Glomerular visceral epithelial cell (primary cell): ENCODE results near the gene AKAP10.
"Not testable (repeated sequence)": the region's sequence is repeated elsewhere in the genome, so short reads cannot be mapped to it uniquely, and the experiment has no call there.

Experiments used
- DNase-seq: peaks from one replicate; pipeline ENCODE4 v3.0.0-alpha.2; 2016; ENCODE audit errors: extremely low spot score

Gene AKAP10

DNA sequence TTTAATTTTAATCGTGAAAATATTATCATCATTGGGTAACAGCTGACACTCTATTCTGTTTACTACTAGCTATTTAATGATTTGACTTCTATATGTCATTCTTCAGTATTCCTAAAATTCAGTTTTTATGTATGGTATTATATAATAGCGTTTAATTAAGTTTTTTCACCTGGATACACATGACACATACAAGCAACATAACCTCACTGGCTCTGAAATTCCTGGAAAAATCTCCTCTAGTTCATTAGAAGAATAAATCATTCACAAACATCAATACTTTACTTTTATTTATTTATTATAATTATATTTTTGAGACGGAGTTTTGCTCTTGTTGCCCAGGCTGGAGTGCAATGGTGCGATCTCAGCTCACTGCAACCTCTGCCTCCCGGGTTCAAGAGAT, 44.0 kb downstream of the AKAP10 start:
- no peak for DNase-seq

DNA sequence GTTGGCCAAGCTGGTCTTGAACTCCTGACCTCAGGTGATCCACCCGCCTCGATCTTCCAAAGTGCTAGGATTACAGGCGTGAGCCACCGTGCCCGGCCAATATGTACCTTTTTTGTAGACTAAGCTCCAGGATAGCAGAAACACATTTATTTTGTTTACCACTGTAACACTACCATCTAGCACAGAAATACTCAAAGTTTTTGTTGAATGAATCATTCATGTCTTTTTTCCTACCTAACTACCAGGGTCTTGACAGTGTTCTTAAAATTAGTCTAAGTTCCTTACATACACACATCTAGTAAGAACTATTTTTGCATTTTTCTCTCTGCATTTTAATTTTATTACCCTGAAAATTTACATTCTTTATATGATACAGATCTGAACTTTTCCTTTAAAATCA, 44.4 kb downstream of the AKAP10 start:
- DNase-seq, result no peak

DNA sequence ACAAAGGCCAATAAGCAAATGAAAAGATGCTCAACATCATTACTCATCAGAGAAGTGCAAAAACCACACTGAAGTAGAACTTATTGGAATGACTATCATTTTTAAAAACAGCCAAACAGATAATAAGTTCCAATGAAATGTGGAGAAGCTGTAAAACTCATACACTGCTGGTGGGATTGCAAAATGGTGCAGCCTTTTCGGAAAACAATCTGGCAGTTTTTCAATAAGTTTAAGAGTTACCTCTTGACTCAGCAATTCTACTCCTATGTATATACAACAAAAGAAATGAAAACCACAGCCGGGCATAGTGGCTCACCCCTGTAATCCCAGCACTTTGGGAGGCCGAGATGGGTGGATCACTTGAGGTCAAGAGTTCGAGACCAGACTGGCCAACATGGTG, 49.3 kb downstream of the AKAP10 start:
- no peak for DNase-seq

DNA sequence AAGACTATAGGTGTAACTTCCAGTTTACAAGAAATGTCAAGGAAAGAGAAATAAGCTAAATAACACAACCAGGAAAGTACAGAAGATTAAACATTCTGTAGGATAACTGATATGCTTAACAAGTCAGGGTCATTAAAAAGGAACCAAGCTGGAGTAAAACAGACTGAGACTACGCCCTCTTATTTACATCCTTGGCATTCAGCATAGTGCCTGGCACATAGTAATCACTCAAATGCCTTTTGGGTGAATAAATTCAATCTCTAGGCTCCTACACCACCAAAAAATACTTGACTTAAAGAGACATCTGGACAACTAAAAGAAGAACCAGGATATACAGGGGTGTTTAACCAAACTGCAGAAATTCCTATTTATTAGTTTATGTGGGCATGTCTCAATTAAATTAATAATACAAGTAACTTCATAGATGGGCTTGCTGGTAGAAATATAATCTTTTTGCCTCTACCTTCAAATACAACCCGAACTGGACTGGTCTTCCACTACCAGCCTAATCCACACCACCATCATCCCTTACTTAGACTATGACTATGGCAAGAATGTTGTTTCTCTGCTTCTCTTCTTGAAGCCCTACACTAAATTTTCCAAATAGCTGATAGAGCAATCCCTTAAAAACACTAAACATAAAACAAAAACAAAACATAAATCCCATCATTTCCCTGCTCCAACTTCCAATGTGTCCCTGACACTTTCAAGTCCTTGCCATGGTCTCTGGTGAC, 62.2 kb downstream of the AKAP10 start:
- no peak for DNase-seq

DNA sequence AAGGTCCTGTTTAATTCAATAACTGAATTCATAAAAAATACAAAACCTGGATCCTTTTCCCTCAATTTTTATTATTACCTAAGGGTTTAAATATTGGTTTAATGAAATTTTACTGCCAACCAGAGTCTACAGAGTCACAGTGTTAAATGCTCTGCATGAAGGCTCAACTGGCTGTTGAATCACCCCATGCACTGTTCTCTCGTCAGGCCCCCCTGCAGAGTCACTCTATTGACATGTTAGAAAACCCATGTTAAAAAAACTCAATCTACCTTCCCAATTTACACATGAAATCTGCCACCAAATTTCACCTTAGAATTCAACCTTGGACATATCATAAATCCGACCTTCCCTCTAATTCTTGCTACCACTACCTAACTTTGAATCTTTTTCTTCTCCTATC, 66.6 kb downstream of the AKAP10 start:
- DNase-seq, result no peak

DNA sequence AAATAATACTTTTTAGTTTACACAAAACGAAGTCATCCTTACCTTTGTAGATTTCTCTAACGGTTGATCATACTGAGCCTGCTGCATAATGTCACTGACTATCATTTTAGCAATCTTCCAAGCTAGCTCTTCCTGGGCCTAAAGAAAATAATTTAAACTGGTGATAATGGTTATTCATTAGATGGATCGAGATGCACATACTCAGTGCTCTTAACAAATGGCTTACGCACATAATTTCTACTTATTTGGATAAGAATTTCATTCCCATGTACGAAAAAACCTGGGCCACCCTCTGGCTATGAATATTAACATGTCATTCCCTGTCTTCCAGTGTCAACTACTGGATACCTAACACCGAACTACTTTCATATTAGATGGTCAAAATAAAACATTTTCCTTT, 68.5 kb downstream of the AKAP10 start:
- DNase-seq, result no peak

DNA sequence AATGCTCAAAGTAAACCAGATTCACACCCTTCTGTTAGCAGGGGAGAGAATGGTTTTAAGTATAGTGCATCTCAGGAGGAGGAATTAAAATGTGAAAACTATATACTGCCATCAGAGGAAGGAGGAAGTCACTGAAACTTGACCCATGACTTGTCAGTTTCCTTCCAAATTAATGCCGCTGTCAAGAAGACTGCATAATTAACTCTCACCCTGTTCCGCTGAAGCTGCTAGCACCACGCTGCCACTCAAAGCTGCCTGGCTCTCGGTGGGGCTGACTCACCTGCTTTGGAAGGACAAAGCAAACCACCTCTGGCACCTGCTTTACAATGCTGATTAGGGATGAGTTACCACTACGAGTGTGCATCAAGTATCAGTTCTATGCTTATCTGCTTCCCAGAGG, 72.1 kb downstream of the AKAP10 start:
- DNase-seq, result no peak

DNA sequence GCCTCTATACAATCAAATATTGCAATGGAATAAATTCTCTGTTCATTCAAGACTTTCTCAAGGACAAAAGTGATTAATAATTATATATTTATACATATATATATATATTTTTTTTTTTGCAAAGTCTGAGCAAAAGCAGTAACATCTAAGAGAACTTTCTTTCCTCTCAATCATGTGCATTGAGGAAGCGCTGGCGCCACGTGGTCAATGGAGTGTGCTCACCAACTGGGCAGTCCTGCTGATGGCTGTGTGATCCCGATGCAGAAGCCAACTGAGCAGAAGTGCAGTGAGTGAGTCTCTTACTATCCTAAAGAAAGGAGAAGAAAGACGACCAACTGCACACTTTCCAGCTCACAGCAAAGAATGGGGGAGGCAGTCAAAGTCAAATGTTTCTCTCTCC, 72.7 kb downstream of the AKAP10 start:
- DNase-seq, result no peak

DNA sequence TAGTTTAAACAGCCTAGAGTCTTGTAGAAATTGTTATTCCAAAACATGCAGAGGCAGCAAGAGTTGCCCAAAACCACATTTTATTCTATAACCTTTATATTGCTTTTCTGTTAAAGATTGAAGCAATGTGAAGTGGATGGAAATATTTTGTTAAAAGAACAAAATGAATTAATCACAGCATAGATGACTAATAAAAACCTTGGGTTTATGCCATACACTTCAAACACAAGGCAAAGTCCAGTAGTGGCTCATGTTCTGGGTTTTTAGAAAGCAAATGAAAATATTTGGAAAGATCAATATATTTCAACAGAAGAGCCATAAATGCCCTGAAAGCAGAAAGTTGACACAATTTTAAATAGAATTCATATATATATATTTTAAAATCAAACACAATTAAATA, 73.2 kb downstream of the AKAP10 start:
- DNase-seq, result no peak

DNA sequence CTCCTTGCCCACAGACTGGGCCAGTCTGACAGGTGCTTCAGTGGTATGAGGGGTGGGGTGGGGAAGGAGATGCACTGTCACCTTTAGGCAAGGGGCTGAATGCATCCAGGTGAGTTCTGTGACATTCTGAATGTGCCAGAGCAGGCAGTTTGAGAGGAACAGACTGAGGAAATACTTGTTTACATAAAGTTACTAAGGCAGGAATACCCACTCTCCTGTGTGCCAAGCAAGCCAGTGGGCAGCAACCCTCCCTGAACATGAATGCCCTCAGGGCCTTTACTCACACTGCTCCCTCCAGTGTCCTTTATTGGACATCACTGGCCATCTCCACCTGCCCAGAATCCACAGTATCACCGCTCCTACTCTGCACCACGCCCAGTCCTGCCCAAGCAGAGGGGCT, 76.8 kb downstream of the AKAP10 start:
- DNase-seq, result no peak

DNA sequence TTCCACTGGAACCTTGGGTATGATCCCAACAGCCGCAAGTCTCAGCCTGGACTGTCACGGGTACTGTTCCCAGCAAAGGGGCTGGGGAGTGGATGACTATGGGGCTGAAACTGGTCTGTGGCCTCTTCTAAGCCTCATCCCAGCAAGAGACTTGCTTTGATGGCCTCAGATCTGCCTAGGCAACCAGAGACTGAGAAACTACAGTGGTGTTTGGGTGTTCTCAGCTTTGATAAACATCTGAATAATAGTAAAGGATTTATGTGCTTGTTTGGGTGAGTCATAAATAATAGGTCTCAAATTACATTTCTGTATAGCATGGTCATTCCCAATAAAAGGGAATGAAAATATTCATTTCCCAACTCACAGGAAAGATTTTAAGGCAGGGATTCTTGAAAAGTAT, 79.7 kb downstream of the AKAP10 start:
- DNase-seq, result no peak

DNA sequence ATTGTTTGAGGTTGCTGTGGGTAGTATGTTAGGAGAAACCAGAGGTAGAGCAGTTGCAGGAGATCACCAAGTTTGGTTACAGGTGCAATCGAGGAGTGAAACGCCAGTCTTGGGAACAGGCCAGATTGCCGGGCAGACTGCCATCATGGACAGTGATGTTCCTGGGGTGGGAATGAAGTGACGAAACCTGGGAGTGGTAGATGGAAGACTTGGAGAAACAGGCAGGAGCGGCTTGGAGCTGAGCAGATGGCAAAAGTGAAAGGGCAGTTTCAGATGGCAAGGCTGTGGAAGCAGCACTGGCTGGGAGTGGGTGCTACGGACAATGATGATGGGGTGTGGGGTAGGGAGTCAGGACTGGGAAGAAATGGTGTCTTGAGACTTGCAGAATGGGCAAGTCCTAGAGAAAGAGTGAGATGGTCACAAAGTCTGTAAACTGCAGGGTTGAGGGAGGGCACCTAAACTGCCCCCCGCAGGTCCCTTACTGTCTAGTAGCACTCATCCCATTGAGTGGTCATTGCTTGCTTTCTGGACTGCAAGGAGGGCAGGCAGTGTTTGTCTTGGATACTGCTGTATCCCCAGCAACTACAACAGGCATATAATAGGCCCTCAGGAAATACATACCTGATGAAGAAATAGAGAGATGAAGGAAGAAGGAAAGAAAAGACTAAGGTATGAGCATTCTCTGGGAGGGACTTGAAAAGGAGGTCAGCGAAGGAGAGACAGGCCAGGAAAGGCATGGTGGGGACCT, 80.4 kb downstream of the AKAP10 start:
- DNase-seq, result no peak

DNA sequence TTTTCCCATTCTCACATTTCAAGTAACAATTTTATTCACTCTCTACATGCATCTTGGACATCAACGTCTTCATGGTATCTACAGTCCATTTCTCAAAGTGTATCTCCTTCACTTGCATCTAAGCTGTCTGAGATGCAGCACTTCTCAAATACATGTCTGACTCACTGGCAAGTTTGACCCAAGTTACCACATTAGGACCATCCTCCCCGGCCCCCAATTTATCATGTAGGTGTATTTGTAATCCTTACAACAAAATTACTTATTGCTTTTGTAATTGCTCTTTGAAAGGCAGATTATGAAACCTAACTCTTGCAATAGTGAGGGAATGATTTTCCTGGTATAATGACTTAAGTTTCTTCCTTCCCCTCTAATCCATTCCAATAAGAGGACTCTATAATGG, 80.9 kb downstream of the AKAP10 start:
- DNase-seq, result no peak

DNA sequence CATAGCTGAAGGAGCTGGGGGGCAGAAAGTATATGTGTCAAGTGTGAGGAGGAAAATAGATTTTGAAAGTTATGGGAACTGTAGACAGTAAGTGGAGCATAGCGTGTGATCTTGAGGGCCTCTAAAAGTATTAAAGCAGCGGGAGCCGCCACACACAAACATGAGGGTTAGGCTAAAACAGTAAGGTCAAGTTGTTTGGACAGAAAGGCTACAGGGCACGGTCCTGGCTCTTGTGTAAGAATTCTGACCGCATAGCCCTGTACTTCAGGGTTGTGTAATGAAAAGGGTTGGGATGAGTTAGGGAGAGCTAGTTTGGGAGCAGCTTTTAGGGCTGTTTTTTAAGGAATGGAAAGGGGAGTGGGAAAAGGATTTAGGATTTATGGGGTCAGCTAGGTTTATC, 87.1 kb downstream of the AKAP10 start:
- not testable (repeated sequence) for DNase-seq

DNA sequence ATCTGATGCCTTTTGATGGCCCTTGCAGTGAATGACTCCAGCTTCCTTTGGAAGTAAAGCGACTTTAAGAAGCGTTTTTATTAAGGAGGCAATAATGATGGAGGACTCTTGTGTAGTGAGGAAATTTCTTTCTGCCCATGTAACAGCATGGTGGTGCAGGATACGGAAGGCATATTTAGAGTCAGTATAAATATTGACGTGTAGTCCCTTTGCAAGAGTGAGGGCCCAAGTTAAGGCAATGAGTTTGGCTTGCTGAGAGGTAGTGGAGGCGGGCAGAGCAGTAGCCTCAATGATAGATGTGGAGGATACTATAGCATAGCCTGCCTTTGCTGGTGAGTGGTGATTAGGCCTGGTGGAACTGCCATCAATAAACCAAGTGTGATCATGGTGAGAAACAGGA, 87.6 kb downstream of the AKAP10 start:
- not testable (repeated sequence) for DNase-seq

DNA sequence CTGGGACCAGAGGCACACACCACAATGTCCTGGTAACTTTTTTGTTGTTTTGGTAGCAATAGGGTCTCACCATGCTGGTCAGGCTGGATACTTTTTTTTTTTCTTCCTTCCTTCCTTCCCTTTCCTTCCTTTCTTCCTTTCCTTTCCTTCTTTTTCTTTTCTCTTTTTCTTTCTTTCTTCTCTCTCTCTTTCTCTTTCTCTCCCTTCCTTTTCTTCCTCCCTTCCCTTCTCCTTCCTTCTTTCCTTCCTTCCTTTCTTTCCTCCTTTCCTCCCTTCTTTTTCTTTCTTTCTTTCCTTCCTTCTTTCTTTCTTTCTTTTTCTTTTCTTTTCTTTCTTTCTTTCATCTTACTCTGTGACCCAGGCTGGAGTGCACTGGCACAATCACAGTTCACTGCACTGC, 91.5 kb downstream of the AKAP10 start:
- no peak for DNase-seq

DNA sequence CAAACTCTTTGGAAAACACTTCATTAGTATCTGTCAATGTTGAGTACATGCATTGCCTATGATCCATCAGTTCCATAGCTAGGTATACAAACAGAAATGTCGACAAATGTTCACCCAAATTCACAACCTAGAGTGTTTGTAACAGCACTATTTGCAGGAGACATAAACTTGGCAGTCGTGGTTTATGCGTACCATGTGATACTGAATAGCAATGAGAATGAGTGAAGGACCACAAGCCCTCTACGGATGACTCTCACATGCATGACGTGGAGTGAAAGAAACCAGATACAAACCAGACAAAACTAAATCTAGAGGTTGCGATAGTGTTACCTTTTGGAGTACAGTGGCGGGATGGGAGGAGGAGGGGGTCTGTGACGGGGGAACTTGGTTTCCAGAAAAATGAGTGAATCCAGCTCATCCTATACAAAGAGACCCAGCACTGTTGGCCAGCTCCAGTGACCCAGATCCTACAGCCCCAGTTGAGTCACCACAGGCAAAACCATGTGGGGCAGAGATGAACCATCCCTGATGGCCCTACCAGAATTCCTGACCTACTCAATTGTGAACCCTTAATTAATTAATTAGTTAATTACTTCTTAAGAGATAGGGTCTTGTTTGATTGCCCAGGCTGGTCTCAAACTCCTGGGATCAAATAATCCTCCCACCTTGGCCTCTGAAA, 94.0 kb downstream of the AKAP10 start:
- no peak for DNase-seq

DNA sequence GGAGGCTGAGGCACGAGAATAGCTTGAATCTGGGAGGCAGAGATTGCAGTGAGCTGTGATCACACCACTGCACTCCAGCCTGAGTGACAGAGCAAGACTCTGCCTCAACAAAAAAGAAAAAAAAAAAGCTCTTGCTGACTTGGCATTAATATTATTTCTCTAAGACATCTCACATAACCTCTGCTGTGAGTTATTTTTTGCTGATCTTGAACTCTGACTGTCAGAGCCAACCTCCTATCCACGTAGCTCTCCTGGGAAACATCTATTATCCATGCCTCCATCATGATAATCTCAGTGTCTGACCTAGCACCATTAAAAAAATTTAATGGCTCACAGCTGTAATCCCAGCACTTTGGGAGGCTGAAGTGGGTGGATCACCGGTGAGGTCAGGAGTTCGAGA, 97.2 kb downstream of the AKAP10 start:
- DNase-seq, result no peak

DNA sequence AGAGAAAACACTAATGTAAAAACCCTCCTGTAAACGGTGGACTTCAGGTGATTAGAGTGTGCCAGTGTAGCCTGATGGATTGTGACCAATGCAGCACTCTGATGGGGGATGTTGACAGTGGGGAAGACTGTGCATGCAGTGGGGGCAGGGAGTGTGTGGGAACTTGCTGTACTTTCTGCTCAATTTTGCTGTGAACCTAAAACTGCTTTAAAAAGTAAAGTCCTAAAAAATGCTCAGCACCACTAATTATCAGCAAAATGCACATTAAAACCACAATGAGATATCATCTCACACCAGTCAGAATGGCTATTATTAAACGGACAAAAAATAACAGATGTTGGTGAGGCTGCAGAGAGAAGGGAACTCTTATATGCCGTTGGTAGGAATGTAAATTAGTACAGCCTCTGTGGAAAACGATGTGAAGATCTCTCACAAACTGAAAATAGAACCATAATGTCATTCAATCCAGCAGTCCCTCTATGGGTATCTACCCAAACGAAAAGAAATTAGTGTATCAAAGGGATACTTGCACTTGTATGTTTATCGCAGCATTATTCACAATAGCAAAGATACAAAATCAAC, 100.2 kb downstream of the AKAP10 start:
- no peak for DNase-seq

DNA sequence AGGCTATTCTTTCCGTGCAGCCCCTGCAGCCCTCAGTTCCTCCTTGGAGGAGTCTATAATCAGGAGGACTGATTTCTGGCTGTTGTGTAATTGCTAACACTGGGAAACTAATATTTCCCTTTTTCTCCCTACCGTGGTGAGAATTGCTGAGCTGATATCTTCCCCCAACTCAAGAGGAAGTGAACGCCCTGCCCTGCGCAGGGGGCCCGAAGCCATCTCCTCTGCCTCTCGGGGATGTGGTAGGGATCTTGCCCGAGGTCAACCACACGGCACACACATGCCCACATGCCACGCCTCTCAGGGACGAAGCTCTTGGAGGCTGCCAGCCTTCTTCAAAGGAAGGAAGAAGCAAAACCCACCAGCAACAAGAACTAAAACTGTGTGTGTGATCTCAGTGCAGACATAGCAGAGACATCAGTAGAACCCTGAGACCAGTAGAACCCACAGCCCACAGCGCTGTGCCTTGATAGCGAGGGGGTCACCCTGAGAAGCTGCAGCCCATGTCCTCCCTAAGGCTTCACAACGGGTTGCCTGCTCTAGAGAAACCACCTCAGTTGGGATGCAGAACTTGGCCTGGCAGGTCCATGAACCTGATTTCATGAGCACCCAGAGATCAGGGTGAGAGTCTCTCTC, 101.0 kb downstream of the AKAP10 start:
- no peak for DNase-seq

DNA sequence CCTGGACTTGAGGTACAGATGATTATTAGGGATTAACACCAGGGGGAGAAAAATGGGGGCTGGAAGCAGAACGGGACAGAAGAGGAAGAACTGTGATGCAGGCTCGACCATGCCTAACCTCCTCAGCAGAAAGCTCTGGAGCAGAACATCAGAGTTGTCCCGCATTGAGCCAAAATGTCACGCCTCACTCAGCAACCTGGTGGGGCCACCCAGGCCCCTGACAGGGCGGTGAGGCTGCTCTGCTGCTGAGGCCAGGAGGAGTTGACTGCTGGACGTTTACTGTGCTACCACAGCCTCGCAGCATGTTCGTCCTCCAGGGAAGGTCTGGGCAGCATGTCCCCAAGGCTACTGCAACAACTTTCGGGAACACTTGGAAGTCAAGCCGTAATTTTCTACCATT, 103.4 kb downstream of the AKAP10 start:
- no peak for DNase-seq

DNA sequence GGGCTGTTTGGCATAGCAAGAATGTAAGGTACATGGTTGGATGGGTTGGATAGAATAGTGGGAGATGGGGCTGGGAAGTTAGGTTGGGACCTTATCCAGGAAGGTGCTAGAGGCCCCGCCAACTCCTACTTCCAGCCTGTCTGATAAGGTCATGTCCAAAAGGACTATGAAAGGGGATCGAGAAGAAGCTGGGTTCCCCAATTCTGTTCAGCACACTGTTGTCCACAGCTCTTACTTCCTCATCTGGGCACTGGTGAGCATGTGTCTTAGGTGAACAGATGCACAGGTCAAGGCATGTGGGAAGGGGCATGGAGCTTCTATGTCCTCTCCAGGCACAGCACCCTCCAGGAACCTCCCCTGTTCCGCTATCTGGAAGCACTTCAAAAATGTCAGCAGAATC, 104.3 kb downstream of the AKAP10 start:
- DNase-seq, result no peak
